ENCODE data around the gene CETN1.

Gene CETN1

DNA sequence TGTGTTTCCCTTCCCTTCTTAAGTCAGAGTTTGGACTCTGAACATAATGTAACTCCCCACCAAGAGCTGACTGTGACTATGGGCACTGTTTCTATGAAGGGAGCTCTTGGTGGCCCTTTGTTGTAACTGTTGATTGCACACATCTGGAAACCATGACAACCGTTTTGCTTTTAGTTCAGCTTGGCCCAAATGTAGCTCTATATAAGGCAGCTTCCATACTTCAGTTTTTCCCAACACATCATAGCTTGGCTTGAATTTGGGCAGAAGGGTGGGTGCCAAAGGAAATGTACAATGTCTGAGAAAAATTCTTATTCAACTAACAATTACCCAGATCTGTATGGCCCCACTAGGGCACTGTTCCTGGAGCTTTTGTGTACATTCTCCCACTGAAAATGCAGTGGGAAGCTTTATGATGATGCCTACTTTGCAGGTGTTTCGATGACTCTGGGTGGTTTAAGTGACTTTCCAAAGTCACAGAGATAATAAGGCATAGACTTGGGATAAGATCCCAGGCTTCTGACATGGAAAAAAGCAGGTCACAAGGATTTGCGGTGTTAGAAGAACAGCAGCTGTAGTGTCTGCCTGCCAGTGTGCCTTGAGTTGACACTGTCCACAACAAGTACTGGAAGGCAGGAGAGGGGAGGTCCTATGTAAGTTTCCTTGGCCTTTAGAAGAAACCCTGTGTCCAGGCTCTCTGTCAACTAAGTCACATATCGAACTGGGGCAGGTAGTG is 2.4 kb upstream of the CETN1 start:
- no peak for DNase-seq

DNA sequence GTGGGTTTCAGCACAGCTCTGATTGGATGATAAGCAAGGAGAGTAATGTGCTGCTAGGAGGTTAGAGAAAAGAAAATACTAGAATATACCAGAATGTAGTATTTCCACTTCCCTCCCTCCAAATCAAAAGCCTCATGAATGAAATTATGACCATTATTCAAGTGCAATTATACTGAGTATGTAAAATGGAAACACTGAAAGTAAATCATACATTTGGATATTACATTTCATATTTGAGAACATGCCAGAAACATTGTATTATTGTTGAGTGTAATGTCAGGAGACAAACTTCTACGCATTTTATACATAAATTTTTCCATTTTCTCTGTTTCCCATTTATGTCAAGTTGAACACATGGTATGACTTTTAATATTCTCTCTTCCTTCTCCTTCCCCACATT is 942 bp upstream of the CETN1 start:
- DNase-seq = no peak

DNA sequence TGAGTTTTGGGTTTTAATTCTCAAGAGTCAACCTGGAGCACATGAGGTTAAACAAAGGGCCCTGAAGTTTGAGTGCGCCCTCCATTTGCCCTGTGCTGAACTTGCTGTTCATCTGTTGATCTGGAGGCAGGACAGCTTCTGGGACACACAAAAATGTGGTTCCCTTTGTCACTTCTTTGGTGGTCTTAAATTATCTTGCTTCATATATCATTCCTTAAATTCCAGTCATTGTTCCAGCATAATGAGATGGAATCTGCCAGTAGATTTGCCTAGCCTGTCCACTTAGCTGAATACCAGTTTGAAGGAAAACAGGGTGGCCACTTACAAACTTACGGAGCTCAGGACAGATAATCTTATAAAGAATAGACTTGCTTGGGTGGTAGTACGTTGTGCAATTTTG is 916 bp downstream of the CETN1 start:
- DNase-seq = no peak

DNA sequence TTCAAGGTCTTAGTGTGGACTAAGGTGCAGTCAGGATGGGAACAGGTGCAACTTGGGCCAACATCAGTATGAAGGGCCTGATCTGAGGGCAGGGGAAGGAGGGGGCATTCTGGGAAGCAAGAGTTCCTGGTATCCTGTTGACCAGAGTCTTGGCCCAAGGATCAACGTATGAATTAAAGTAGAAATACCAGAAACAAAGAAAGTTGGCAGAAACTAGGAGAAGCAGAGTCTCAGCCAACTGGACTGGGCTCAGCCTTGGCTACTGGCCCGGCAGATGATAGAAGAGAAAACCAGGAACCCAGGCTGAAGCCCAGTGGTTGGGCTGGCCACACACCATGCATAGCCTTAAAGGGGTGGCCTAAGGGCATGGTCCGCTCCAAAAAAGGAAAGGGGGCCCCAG is 2.3 kb downstream of the CETN1 start:
- no peak for DNase-seq

DNA sequence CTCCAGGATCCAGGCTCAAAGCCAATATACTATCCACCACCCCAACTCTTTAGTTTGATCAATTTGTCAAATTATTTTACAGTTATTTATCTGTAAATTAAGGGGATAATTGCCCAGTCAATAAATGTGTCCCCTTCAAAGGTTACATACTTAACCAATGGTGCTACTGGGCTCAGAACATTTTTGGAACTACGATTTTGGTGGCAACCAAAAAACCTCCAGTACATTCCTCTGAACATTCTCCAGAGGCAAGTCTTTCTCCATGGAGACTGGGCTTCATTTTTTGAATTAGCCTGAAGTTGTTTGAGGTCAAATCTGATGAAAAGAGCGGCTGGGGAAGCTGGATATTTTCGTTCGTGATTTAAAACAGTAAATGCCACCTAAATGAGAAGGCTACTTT is 14.9 kb downstream of the CETN1 start:
- DNase-seq = no peak

DNA sequence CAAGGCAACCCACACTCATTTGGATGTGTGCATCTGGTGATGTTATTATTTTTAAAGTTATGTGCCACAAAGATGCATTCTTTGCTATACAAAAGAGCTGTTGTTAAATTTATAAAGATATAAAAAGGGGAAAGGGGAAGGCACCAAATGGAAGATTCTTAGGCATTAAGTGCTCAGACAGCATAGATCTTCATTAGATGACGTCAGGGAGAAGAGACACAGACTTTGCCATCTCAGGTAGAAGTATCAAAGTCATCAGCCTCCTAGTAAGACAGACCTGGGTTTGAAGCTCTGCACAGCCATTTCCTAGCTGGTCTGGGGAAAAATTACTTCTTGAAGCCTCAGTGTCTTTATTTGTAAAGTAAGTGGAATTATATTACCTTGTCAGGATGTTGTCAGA is 15.4 kb downstream of the CETN1 start:
- DNase-seq = no peak

DNA sequence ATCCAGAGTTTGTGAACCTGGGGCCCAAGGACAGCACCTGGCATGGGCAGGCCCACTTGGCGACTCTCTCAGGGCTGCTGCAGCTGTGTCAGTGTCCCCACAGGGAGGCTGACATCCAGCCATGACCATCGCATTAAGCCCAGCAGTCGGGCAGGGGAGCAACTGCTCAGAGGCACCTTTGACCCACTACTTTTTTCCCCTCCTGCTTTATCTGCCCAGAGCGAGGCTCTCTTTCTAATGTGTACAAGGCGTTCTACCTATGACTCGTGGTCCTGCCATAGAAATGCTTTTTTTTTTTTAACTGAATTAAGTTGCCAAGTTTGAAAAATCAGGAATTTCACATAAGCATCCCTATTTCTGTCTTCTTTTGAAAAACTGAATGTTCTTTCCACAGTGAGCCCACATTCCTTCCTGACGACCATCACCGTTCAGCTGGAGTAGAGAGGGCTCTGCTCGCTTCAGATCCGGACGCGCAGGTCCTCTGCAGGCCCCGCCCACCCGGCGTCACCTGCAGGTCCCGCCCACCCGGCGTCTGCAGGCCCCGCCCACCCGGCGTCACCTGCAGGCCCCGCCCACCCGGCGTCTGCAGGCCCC is 16.2 kb downstream of the CETN1 start:
- DNase-seq = no peak

DNA sequence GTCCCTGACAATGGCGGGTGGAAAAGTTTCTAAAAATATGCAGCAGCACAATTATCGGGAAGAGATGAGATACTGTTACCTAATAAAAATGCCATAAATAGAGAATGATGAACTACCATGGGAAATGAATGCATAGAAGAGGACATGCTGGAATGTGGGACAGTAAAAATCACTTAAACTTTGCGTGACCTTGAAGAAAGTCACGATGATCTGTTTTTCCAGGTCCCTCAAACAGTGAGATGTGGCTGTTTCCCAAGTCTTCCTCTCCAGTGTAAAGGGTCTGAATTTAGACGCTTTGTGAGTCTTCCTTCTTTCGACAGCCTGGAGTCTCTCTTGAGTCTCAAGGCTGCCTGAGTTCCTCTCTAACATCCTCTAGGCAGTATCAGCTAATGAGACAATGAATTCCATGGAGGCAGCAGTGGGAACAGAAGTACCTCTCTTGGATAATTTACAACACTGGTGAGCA is 18.0 kb downstream of the CETN1 start:
- DNase-seq = no peak

DNA sequence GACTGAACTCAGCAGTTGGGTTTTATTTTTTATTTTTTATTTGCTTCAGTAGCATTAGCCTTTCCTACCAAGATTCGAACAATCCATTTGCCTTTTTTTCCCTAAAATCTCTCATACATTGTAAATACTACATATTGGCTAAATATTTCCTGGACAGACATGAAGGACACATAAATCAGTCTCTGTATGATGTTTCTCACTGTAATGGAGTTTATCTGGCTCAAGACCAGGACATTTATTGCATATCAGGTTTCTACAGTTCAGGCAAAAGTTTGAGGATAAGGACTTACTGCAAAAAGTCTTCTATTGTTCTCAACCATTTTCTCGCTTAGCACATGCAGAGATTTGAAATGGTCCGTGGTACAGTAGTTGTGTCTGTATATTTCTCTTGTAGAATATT is 19.9 kb downstream of the CETN1 start:
- no peak for DNase-seq

DNA sequence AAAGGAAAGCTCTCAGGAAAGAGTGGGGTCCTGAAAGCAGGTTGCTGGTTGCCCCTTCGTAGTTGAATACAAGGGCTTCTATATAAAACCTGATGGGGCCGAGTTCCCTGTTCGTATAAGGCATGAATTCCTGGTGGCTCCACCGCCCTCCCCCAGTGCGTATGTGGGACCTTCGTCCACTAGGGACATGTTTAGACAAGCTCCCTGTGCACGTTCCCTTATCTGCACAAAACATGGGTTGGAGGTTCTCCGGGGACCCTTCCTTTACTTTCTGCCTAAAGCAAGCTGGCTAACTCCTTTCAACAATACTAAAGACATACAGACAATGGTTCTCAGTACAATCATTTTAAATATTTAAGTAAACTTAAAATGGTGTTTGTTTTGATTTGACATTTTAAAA is 24.6 kb downstream of the CETN1 start:
- DNase-seq = no peak

DNA sequence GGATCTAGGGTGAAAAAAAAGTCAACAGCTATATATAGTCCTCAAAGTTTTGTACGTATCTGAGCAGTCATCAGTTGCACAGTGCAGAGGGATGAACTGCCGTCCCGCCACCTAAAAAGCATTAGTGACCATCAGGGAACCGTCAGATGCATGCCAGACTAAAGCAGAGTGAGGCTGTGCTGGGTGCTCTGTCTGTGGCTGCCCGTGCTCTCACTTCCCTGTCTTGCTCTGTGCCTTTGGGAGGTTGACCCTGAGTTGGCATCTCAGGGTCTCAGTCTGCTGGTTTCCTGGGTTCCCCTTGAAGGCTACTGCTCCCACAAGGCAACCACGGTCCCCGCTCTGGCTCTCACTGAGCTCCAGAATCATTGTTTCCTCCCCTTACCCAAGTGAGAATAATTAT is 27.8 kb downstream of the CETN1 start:
- DNase-seq = peak; percentile 77

DNA sequence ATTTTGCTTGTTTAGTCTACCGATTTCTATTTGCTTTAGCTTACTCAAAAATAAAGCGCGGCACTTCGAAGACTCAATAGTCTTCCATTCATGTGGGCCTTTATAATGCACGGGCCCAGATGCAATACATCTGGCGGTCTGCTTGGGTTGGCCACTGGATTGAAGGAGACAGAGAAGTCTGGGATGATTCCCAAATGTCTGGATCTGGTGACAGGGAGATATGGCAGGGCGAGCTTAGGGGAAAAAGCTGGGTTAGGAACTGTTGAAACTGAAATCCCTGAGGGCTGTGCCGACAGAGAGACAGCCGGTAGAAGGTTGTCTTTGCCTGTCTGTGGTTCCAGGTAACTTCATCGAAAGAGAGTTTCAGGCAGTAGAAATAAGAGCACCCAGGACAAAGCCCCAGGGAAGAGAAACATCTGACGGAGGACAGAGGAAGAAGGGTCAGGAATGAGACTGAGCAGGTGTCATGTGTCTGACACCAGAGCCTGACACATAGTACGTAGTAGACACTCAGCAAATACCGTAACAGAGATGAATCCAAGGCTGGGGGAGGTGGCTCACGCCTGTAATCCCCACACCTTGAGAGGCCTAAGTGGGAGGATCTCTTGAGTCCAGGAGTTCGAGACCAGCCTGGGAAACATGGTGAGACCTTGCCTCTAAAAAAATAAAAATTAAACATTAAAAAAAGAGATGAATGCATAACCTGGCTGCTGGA is 30.2 kb downstream of the CETN1 start:
- DNase-seq = no peak

DNA sequence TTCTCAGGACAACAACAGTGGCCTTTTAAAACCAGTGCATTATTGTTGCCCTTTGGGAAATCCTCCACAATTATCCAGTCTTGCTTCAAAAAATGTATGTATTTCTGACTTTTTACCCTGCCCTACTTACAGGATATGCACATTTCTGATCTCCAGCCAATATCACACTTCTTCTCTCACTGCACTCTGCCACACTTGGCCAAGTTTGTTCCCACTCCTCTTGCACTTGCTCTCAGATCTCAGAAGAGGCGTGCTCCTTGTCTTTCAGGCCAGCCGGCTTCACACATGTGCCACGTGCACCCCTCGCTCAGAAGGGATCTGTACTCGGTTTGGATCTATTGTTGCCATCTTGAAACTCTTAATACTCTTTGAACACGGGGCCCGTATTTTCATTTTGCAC is 32.0 kb downstream of the CETN1 start:
- DNase-seq = no peak

DNA sequence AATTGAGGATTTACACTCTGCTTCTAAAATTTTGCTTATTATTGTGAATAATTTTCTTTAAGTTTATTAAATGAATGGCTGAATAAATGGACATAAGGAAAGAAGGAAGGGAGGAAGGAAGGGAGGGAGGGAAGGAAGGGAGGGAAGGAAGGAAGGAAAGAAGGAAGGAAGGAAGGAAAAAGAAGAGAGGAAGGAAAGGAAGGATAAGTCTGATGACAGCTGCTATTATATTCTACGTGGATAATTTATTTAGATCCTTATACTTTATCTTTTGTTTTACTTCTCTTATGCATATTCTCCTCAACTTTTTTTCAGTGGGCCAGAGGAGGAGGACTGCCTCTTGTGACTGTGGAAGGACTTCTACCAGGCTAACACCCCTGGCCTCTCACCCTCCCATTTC is 34.0 kb downstream of the CETN1 start:
- no peak for DNase-seq

DNA sequence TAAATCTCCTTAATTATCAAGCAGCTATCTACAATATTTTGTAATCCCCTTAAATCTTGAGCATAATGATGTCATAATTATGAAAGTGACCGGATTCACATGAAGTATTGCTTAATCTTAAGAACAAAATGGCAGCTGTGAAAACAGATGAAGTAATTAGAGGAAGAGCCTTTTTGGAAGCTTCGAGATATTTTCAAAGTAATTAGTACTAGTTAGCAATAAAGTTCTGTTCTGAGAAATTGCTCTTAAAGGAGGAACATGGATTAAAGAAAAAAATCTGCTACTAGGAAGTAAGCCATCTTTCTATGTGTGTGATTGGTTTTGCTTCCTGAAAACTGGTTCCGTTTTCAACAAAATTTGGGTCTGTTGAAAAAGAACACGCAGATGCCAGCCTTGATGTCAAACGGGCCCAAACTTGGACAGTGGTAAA is 34.9 kb downstream of the CETN1 start:
- DNase-seq = peak; percentile 94

DNA sequence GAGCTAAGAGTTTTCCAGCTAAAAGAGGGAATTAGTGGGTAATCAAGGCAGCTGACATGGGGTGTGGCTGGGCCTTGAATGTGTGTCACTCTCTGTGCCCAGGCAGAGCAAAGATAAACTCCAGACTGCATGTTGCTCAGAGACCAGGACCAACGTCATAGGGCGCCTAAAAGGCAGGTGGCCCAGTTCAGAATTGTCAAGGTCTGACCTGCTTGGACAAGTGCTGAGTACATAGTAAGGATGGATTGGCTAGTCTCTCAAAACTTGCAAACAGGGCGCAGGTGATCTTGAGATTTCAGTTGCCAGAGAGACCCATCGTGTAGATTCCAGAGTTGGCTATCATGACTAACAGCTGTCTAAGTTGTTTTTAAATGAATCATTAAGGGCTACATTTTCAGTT is 35.6 kb downstream of the CETN1 start:
- DNase-seq = no peak

DNA sequence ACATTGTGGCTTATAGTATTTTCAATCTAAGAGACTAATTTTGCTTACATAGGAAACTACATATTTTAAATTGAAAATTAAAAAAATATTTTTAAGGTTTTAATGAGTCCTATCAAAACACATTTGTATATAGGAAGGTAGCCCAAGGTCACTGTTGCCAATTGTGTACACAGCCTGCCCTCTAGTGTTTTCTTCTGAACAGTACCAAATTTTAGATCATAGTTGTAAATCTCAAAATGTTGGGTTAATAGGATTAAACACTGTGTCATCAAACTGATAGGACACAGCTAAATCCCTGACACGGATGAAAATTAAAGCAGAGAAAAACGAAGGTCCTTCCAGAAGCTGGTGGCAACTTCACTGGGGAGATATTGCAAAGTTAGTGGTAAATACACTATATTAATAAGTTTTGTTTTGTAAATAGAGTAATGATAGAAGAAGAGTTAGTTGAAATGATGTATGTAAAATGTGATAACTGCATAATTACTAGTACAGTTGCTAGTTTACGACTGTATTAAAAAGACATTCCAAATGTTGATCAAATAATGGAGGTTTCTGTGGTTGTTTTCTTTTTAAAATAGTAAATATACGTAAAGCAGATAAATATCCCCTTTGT is 36.3 kb downstream of the CETN1 start:
- peak; percentile 36 for DNase-seq

DNA sequence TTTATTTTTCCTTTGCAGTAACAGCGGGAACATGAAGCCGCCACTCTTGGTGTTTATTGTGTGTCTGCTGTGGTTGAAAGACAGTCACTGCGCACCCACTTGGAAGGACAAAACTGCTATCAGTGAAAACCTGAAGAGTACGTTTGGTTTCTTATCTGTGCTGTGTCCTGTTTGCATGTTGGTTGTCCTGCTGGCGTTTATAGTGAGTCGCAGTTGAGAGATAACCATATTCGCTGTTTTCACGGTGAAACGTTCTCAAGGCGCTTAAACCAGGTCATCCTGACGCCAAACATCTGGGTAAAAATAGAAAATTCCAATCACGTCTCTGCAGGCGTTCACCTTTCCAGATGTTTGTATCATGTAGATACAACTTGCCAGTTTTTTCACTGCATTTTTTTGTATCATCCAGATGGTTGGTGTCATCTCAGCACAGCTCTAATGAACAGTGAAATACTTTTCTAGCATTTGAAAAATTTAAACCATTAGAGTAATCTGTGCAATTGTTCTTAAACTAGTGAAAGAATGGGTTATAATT is 37.9 kb downstream of the CETN1 start:
- no peak for DNase-seq

DNA sequence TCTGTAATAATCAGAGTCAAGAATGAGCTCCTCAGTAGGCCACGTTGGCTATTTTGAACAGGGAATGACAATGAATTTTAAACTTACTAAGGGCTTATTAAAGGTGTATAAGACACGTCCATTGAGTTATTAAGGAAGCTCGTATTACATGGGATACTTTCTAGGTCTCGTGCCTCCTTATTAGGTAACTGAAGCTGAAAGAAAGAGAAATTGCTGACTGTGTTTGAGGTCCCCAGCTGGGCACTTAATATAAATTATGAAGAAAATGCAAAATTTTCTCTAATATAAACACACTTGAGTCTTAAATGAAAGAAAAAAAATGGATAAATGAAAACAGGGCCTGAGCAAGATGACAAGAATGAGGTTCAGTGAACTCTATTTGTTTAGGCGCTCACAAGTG is 38.4 kb downstream of the CETN1 start:
- DNase-seq = no peak

DNA sequence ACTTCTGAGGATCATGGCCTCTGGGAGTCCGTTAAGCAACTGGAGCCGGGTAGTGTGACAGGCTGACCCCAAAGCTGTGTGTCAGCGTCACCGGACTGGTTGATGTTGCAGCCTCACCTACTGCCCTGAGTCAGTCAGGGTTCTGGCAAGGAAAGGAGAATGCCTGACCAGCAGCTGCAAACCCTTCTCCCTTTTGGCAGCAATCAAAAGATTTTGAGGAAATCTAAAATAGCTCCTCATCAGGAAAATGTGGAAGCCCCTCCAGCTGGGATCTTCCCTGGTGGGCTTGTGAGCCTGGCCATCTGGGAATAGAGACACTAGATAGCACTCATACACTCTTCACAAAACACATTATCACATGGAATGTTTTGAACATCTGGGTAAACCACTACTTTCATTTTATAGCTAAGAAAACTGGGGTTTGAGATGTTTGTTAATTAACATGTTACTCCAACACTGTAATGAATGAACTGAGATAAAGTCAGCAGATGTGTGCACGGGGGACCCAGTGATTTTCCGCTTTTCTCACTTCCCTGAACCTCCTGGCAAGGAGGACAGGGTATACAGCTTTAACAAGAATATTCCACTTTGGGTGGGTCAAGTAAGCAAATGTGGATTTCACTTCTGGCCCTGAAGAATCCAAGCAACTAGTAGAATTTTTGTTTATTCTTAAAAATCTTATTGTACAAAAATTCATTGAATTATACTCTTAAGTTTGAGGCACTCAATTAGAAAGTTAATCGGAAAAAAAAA is 41.3 kb downstream of the CETN1 start:
- DNase-seq = no peak

DNA sequence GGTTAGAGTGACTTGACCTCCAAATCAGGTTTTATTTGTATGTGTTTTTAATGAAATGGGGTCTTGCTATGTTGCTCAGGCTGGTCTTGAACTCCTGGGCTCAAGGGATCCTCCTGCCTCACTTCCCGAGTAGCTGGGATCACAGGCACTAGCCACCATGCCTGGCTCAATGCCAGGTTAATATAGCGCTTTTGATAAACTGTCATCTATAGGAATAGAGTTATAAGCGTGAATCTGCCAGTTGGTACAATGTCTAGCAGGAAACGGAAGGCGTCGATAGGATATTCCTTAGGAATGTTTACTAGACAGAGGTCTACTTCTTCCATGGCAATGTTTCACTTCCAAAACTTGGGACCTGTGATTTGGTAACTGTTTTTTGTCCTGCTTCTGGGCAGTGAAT is 42.1 kb downstream of the CETN1 start:
- no peak for DNase-seq

DNA sequence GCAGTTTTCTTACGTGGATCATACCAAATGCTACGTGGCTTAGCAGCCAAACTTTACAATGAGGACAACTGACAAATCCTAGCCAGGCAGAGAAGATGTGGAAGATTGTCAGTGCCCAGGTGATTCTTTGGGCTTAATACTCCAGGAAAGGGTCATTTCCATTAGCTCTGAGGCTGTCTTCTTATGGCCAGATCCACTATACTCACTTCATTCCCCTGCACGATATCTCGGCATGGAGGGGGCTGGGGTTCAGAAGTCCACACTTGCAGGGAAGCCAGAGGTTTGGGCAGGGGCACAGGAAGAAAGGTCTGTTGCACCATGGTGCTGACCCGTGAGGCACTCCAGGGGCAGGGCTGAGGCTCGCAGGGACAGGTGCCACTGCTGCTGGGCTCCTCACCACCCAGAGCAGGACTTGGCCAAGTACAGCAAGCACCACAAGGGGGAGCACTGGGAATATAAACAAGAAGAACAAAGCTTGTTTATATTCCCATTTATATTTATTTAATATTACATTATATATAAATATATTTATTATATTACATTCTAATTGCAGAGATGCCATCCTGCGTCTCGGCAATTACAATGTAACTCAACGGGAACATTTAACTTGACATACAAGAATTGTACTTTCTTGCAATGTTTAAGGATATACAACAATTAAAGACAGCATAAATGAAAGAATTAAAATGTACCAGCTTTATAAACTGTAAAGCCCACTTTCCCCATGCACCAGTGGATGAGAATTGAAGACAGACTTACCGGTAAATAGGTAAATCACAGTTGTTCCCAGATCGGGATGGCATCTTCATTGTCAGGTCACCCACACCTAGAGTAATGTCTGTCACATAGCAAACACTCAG is 43.8 kb downstream of the CETN1 start:
- DNase-seq = peak; percentile 35
